GM18870 (cell line): ENCODE data around the gene C9orf85.
A peak's percentile ranks its signal among the peaks of the same experiment; 100 is the strongest.

ENCODE experiments used
- ATAC-seq: cut with Tn5 transposase; IDR thresholded peaks from one replicate; pipeline ENCODE4 v1.9.1; 2021; ENCODE audit warnings: moderate library complexity; ENCODE audit not compliant: unreplicated experiment

The C9orf85 gene

GRCh38 chr9:71901695-71902597 lies 9.5 kb upstream of the C9orf85 start:
- ATAC-seq: no peak

GRCh38 chr9:71904076-71904475 lies 7.4 kb upstream of the C9orf85 start:
- ATAC-seq: no peak

- no peak for ATAC-seq
Measured at GRCh38 chr9:71908825-71909224, 2.6 kb upstream of the C9orf85 start.

- no peak for ATAC-seq
Measured at GRCh38 chr9:71909887-71910649, 1.4 kb upstream of the C9orf85 start.

- ATAC-seq: peak; percentile 21
Measured at GRCh38 chr9:71910650-71911060, 784 bp upstream of the C9orf85 start.

- ATAC-seq: no peak
Measured at GRCh38 chr9:71911908-71912335, 483 bp downstream of the C9orf85 start.

- no peak for ATAC-seq
Measured at GRCh38 chr9:71915495-71915894, 4.1 kb downstream of the C9orf85 start.

- ATAC-seq: peak; percentile 84
Measured at GRCh38 chr9:71916834-71917534, 5.5 kb downstream of the C9orf85 start.

- ATAC-seq: no peak
Measured at GRCh38 chr9:71918419-71918818, 7.0 kb downstream of the C9orf85 start.

- no peak for ATAC-seq
Measured at GRCh38 chr9:71920456-71921189, 9.2 kb downstream of the C9orf85 start.

- no peak for ATAC-seq
Measured at GRCh38 chr9:71921190-71921814, 9.9 kb downstream of the C9orf85 start.

GRCh38 chr9:71924576-71924975 lies 13.1 kb downstream of the C9orf85 start:
- ATAC-seq: no peak

- no peak for ATAC-seq
Measured at GRCh38 chr9:71925834-71926233, 14.4 kb downstream of the C9orf85 start.

GRCh38 chr9:71928376-71928775 lies 16.9 kb downstream of the C9orf85 start:
- no peak for ATAC-seq

- no peak for ATAC-seq
Measured at GRCh38 chr9:71928806-71929205, 17.4 kb downstream of the C9orf85 start.

GRCh38 chr9:71929223-71929622 lies 17.8 kb downstream of the C9orf85 start:
- no peak for ATAC-seq

- no peak for ATAC-seq
Measured at GRCh38 chr9:71929791-71930440, 18.5 kb downstream of the C9orf85 start.

GRCh38 chr9:71931166-71931565 lies 19.7 kb downstream of the C9orf85 start:
- no peak for ATAC-seq

- no peak for ATAC-seq
Measured at GRCh38 chr9:71936066-71936465, 24.6 kb downstream of the C9orf85 start.
